Posterior cingulate gyrus (tissue), 11 donors: ENCODE results near the gene SLC22A15.
A peak's percentile ranks its signal among the peaks of the same experiment; 100 is the strongest.
"Not testable (repeated sequence)": the region's sequence is repeated elsewhere in the genome, so short reads cannot be mapped to it uniquely, and the experiment has no call there.

Experiments used
- DNase-seq, 10 donors: peaks; one replicate each; pipeline versions ENCODE4 v3.0.0 to v3.0.0-alpha.2; 2020 to 2021; ENCODE audit warnings: mixed read lengths in 3 of 10
- intact Hi-C: fragments of 100-400 bp; cut with DNase I; formaldehyde crosslinking; loops from one replicate; pipeline ENCODE4 v1.15.1; 2023

Gene SLC22A15

DNA sequence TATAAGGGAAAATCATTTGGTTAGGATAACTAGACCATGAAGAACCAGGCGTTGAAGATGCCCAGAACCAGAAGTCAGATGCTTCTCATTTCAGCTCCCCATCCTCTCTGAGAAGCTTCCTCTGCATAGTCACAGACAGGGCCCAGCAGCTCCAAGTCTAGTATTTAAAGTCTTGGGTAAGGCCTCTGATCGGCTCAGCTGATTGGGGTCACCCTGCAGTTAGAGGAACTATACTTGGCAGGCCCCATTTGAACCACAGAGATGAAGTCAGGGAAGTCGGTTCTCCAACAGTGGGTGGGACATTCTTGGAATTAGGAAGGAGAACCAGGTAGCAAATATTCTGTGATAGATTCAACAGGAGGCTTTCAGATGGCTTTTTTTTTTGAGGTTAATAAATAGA is 48.3 kb downstream of the SLC22A15 start:
- no peak for DNase-seq
- intact Hi-C loops = loop anchor here (5.0 kb wide), 1 partner anchor 32 kb away; no protein-coding TSS in a partner anchor

GRCh38 chr1:116026631-116027030 is 50.3 kb downstream of the SLC22A15 start:
- intact Hi-C loops = loop anchor here (5.0 kb wide), 1 partner anchor 34 kb away; no protein-coding TSS in a partner anchor
- no peak for DNase-seq

DNA sequence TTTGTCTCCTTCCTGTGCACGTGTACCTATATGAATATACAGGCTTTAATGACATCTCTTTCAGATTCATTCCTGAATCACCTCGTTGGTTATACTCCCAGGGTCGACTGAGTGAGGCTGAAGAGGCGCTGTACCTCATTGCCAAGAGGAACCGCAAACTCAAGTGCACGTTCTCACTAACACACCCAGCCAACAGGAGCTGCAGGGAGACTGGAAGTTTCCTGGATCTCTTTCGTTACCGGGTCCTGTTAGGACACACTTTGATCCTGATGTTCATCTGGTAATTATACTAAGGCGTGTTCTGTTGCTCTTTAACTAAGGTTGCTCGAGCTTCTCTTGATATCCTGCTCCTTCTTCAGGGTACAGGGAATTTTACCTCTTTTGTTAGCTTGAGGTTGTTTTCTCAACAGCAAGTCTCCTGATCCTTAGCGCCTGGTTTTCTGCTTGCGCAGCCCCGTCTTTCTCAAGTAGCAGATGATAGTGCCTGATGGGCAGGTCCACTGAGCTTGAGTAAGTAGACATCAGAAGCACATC is 55.1 kb downstream of the SLC22A15 start:
- intact Hi-C loops = no loop called here
- no peak for DNase-seq

GRCh38 chr1:116033322-116033721 is 57.0 kb downstream of the SLC22A15 start:
- intact Hi-C loops = no loop called here
- DNase-seq = peak in 9 of 10 donors; percentile 24 to 95 (median 63)

- DNase-seq = no peak
- intact Hi-C loops = no loop called here
These were observed 59.9 kb downstream of the SLC22A15 start for GRCh38 chr1:116036255-116036654.

- intact Hi-C loops = no loop called here
- no peak for DNase-seq
These were observed 62.4 kb downstream of the SLC22A15 start for GRCh38 chr1:116038679-116039078.

DNA sequence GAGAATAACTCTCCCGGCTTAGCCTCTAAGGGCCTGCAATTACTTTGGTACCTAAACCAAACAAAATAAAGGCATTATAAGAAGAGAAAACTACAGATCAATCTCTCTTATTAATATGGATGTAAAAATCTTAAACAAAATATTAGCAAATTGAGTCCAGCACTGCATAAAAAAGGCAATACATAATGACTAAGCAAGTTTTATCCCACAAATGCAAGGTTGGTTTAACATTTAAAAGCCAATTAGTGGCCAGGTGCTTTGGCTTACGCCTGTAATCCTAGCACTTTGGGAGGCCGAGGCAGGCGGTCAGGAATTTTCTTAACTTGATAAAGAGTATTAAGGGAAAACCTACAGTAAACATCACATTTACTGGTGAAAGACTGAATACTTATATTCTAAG is 67.8 kb downstream of the SLC22A15 start:
- intact Hi-C loops = no loop called here
- no peak for DNase-seq

- DNase-seq, intact Hi-C loops: not testable (repeated sequence)
These were observed 70.6 kb downstream of the SLC22A15 start for GRCh38 chr1:116046933-116047332.

DNA sequence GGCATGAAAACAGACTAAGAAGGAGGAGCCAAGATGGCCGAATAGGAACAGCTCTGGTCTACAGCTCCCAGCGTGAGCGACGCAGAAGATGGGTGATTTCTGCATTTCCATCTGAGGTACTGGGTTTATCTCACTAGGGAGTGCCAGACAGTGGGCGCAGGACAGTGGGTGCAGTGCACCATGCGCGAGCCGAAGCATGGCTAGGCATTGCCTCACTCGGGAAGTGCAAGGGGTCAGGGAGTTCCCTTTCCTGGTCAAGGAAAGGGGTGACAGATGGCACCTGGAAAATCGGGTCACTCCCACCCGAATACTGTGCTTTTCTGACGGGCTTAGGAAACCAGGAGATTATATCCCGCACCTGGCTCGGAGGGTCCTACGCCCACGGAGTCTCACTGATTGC is 75.6 kb downstream of the SLC22A15 start:
- intact Hi-C loops = not testable (repeated sequence)
- peak in 1 of 10 donors; percentile 73 for DNase-seq

GRCh38 chr1:116062201-116062600 is 85.9 kb downstream of the SLC22A15 start:
- no peak for DNase-seq
- intact Hi-C loops = no loop called here

- intact Hi-C loops = no loop called here
- no peak for DNase-seq
These were observed 88.3 kb downstream of the SLC22A15 start for GRCh38 chr1:116064616-116065015.

- intact Hi-C loops = no loop called here
- DNase-seq = no peak
These were observed 90.7 kb downstream of the SLC22A15 start for GRCh38 chr1:116066868-116067565.

DNA sequence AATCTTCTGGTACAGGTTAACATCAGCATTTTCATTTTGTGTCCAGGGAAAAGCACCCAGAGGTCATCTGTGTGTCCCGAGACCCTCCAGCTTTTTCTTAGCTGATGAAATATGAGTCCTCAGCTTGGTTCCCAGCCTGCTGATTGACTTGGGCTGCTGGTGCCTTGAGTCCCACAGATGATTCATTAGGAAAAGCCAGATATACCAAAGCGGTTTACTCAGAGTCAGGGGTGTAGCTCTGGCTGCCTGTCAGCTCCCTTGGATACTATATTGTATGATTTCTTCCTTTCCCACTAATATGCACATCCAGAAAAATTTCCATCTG is 91.2 kb downstream of the SLC22A15 start:
- no peak for DNase-seq
- intact Hi-C loops = no loop called here

GRCh38 chr1:116075575-116075974 is 99.3 kb downstream of the SLC22A15 start:
- intact Hi-C loops = no loop called here
- no peak for DNase-seq

DNA sequence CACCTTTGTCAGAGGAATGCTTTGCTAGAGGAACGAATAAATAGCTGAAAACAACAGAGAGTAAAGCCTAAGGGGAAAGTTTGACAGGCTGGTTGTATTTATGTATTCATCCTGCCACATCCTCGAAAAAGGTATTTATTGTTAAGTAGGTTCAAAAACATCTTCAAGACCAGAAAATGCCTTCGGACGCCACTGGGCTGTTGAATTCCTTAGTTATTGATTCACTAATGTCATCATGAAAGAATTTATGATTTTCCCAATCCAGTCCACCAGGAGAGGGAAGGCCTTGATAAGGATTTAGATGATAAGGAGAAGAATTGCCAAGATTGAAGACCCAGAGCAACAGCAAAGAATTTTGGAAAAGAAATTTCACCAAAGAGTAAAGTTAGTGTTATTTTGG is 99.7 kb downstream of the SLC22A15 start:
- intact Hi-C loops = no loop called here
- DNase-seq = no peak

- DNase-seq = no peak
- intact Hi-C loops = no loop called here
These were observed 100.5 kb downstream of the SLC22A15 start for GRCh38 chr1:116076831-116077230.

DNA sequence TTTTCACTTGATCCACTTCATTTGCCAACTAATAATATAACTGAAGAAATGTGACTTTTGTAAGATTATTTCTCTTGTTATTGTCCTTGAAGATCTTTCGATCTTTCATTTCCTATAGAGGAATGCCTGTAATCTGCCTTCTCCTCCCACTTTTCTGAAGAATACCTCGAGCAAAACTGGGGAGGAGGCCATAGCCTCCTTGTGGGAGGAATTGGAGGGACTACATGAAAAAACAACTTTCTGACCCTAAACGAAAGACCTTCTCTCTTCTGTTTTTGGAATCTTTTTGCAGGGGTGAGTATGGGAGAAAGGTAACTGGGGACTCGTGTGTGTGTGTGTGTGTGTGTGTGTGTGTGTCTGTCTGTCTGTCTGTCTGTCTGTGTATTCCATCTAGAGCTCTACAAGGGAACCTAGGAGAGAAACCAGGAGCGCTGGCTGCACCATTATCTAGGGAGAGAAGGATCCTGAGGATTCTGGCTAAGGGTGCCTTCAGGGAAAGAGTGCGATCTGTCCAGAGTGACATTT is 102.4 kb downstream of the SLC22A15 start:
- DNase-seq = no peak
- intact Hi-C loops = no loop called here

GRCh38 chr1:116087628-116088027 is 111.3 kb downstream of the SLC22A15 start:
- DNase-seq = no peak
- intact Hi-C loops = no loop called here

DNA sequence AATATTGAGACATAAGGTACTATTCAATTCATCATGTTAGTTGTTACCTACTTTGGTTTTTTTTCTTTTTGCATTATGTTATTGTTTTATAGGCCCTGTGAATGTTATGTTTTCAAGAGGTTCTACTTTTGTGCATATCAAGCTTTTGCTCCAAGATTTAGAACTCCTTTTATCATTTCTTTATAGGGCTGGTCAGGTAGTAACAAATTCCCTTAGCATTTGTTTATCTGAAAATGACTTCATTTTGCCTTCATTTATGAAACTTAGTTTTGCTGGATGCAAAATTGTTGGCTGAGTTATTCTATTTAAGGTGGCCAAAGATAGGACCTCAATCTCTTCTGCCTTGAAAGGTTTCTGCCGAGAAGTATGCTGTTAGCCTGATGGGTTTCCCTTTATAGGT is 113.6 kb downstream of the SLC22A15 start:
- intact Hi-C loops = no loop called here
- no peak for DNase-seq

DNA sequence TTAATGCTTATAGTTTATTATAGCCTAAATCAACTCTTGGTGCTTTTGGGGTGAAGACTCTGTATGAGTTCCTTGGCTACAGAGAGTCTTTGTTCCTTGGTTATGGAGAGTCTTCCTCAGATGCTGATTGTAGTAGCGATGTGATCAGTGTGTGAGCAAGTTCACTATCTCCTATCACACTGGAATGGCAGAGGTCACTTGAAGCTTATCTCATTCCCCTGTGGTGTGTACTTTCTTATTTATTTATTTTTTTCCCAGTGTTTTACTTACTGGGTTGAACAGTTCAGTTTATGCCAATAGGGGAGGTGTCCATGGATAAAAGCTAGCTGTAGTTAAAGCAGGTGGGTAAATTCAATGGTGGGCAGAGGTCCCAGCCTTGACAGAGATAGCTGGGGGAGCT is 114.8 kb downstream of the SLC22A15 start:
- intact Hi-C loops = no loop called here
- no peak for DNase-seq

- DNase-seq = no peak
- intact Hi-C loops = no loop called here
These were observed 116.6 kb downstream of the SLC22A15 start for GRCh38 chr1:116092752-116093489.

DNA sequence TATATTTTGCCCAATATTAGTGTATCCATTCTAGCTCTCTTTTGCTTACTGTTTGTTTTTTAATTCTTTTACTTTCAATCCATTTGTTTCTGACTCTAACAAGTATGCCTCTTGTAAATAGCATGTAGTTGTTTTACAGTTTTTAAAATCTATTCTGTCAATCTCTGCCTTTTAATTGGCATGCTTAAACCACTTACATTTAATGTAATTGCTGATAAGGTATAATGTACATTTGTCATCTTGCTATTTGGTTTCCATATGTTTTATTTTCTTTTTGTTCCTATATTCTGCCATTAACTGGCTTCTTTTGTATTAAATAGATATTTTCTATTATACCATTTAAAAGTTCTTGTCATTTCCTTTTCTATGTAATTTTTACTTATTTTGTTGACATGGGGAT is 118.7 kb downstream of the SLC22A15 start:
- intact Hi-C loops = no loop called here
- no peak for DNase-seq
